ENCODE measurements around the gene PDIK1L. TPM values are rescaled to one million over a fixed set of nuclear protein-coding genes. Genes with fewer than 3 reads are reported as not detected.

Gene PDIK1L
- total RNA-seq, 1 donor from 2014 or later: 22.8 TPM

GRCh38 chr1:26154750-26155149 lies 43.1 kb downstream of the PDIK1L start:
- TF ChIP-seq CTCF (conservative IDR thresholded peaks at IDR 0.05): no peak
- no peak overlapping the region for H3K4me3 Mint-ChIP-seq
- no peaks in the 10 kb centered on the region for H3K36me3 Mint-ChIP-seq (ENCODE audit: low read depth)
- H3K4me1 Mint-ChIP-seq: peaks cover 41% of the 10 kb centered on the region
- no peak for DNase-seq (ENCODE audit: low read depth, low spot score)
- no peak overlapping the region for H3K27ac Mint-ChIP-seq (ENCODE audit: unreplicated experiment)
- H3K9me3 Mint-ChIP-seq: no peaks in the 10 kb centered on the region
- peaks cover 43% of the 10 kb centered on the region for H3K27me3 Mint-ChIP-seq (ENCODE audit: low read depth)

- Mint-ChIP-seq H3K4me1 (peaks cover 43% of the 10 kb centered on the region), H3K9me3 (no peaks in the 10 kb centered on the region), H3K4me3 (no peak overlapping the region), H3K27ac (ENCODE audit: unreplicated experiment) (peak overlapping the region; percentile 52), H3K36me3 (ENCODE audit: low read depth) (no peaks in the 10 kb centered on the region), H3K27me3 (ENCODE audit: low read depth) (peaks cover 44% of the 10 kb centered on the region)
- TF ChIP-seq CTCF (conservative IDR thresholded peaks at IDR 0.05): no peak
- DNase-seq (ENCODE audit: low read depth, low spot score): no peak
These were observed 44.0 kb downstream of the PDIK1L start for GRCh38 chr1:26155370-26156284.

- no peak for DNase-seq (ENCODE audit: low read depth, low spot score)
- TF ChIP-seq CTCF (conservative IDR thresholded peaks at IDR 0.05): no peak
- no peaks in the 10 kb centered on the region for H3K36me3 Mint-ChIP-seq (ENCODE audit: low read depth)
- H3K4me3 Mint-ChIP-seq: peak overlapping the region; percentile 56
- no peaks in the 10 kb centered on the region for H3K9me3 Mint-ChIP-seq
- H3K27ac Mint-ChIP-seq (ENCODE audit: unreplicated experiment): no peak overlapping the region
- H3K4me1 Mint-ChIP-seq: peaks cover 46% of the 10 kb centered on the region
- H3K27me3 Mint-ChIP-seq (ENCODE audit: low read depth): peaks cover 44% of the 10 kb centered on the region
These were observed 44.8 kb downstream of the PDIK1L start for GRCh38 chr1:26156285-26157038.

GRCh38 chr1:26158271-26158907 lies 46.8 kb downstream of the PDIK1L start:
- Mint-ChIP-seq H3K27me3 (ENCODE audit: low read depth) (peaks cover 46% of the 10 kb centered on the region), H3K27ac (ENCODE audit: unreplicated experiment) (no peak overlapping the region)
- no peak for DNase-seq (ENCODE audit: low read depth, low spot score)

More at GRCh38 chr1:26158271-26158907, 46.8 kb downstream of the PDIK1L start:
- H3K4me3 Mint-ChIP-seq: peak overlapping the region; percentile 59
- H3K4me1 Mint-ChIP-seq: peaks cover 51% of the 10 kb centered on the region
- TF ChIP-seq CTCF (conservative IDR thresholded peaks at IDR 0.05): no peak
- H3K9me3 Mint-ChIP-seq: no peaks in the 10 kb centered on the region
- no peaks in the 10 kb centered on the region for H3K36me3 Mint-ChIP-seq (ENCODE audit: low read depth)

All from neural crest cell (in vitro differentiated cells).